Measurements from ENCODE around the gene CCDC152. TPM values are rescaled to one million over a fixed set of nuclear protein-coding genes. Genes with fewer than 3 reads are reported as not detected.

Gene CCDC152
- polyA plus RNA-seq, 1 experiment: 0.91 TPM

- no peaks in the 10 kb centered on the region for H3K27me3 ChIP-seq (ENCODE audit: control insufficient read depth, insufficient read depth, low read length)
- DNase-seq (ENCODE audit: low read depth): no peak
- no peak for TF ChIP-seq CTCF (IDR thresholded peaks at IDR 0.05; ENCODE audit: insufficient read depth, low read depth, low read length)
- no peaks in the 10 kb centered on the region for H3K36me3 ChIP-seq (ENCODE audit: control insufficient read depth, insufficient read depth, low read length)
- ChIA-PET POLR2A (no interaction called here), CTCF (no interaction called here)
- no peak overlapping the region for H3K4me3 ChIP-seq (ENCODE audit: low read depth, low read length)
These were observed 31.2 kb downstream of the CCDC152 start for GRCh38 chr5:42787845-42788244.

- POLR2A ChIA-PET: no interaction called here
- TF ChIP-seq CTCF (IDR thresholded peaks at IDR 0.05; ENCODE audit: insufficient read depth, low read depth, low read length): no peak
- Histone ChIP-seq H3K36me3 (ENCODE audit: control insufficient read depth, insufficient read depth, low read length) (no peaks in the 10 kb centered on the region), H3K4me3 (ENCODE audit: low read depth, low read length) (no peak overlapping the region), H3K27me3 (ENCODE audit: control insufficient read depth, insufficient read depth, low read length) (no peaks in the 10 kb centered on the region)
- DNase-seq (ENCODE audit: low read depth): no peak
- CTCF ChIA-PET: no interaction called here
These were observed 34.5 kb downstream of the CCDC152 start for GRCh38 chr5:42791151-42791550.

GRCh38 chr5:42798284-42799240 is 41.9 kb downstream of the CCDC152 start:
- DNase-seq (ENCODE audit: low read depth): no peak
- CTCF ChIA-PET: no interaction called here
- Histone ChIP-seq H3K36me3 (ENCODE audit: control insufficient read depth, insufficient read depth, low read length) (no peaks in the 10 kb centered on the region), H3K27me3 (ENCODE audit: control insufficient read depth, insufficient read depth, low read length) (no peaks in the 10 kb centered on the region), H3K4me3 (ENCODE audit: low read depth, low read length) (no peak overlapping the region)
- no peak for TF ChIP-seq CTCF (IDR thresholded peaks at IDR 0.05; ENCODE audit: insufficient read depth, low read depth, low read length)
- POLR2A ChIA-PET: no interaction called here

- Histone ChIP-seq H3K27me3 (ENCODE audit: control insufficient read depth, insufficient read depth, low read length) (no peaks in the 10 kb centered on the region), H3K36me3 (ENCODE audit: control insufficient read depth, insufficient read depth, low read length) (no peaks in the 10 kb centered on the region), H3K4me3 (ENCODE audit: low read depth, low read length) (no peak overlapping the region)
- POLR2A ChIA-PET: no interaction called here
- CTCF ChIA-PET: no interaction called here
- no peak for TF ChIP-seq CTCF (IDR thresholded peaks at IDR 0.05; ENCODE audit: insufficient read depth, low read depth, low read length)
- no peak for DNase-seq (ENCODE audit: low read depth)
These were observed 42.6 kb downstream of the CCDC152 start for GRCh38 chr5:42799241-42799608.

GRCh38 chr5:42799668-42800114 is 43.1 kb downstream of the CCDC152 start:
- H3K4me3 ChIP-seq (ENCODE audit: low read depth, low read length): no peak overlapping the region
- TF ChIP-seq CTCF (IDR thresholded peaks at IDR 0.05; ENCODE audit: insufficient read depth, low read depth, low read length): no peak
- ChIA-PET POLR2A (no interaction called here), CTCF (no interaction called here)
- no peaks in the 10 kb centered on the region for H3K27me3 ChIP-seq (ENCODE audit: control insufficient read depth, insufficient read depth, low read length)
- no peak for DNase-seq (ENCODE audit: low read depth)
- H3K36me3 ChIP-seq (ENCODE audit: control insufficient read depth, insufficient read depth, low read length): no peaks in the 10 kb centered on the region

Measured in BJ (cell line).